Central memory CD8-positive, alpha-beta T cell (primary cell): Measurements from ENCODE around the gene CEP57L1.
"Not testable (repeated sequence)": the region's sequence is repeated elsewhere in the genome, so short reads cannot be mapped to it uniquely, and the experiment has no call there.

ENCODE experiments used
- ATAC-seq: fragments of 150-1000 bp; cut with Tn5 transposase; replicated peaks from 2 replicates; pipeline ENCODE4 v1.10.0; 2022; ENCODE audit warnings: mild to moderate bottlenecking, moderate FRiP score, moderate number of reproducible peaks; ENCODE audit not compliant: poor library complexity, severe bottlenecking; ENCODE audit errors: extremely low read depth
- DNase-seq, 2 donors: peaks; one replicate each; pipeline ENCODE4 v3.0.0; 2021; ENCODE audit warnings: low spot score in 2 of 2
- H3K27ac Mint-ChIP-seq: one replicate; pipeline ENCODE4 v1.8.0; 2022; ENCODE audit warnings: low read depth, mild to moderate bottlenecking, moderate library complexity, mixed read lengths
- H3K27me3 Mint-ChIP-seq: one replicate; pipeline ENCODE4 v1.8.0; 2022; ENCODE audit warnings: mixed read lengths
- H3K36me3 Mint-ChIP-seq: one replicate; pipeline ENCODE4 v1.8.0; 2022; ENCODE audit warnings: mild to moderate bottlenecking, moderate library complexity, mixed read lengths; ENCODE audit not compliant: insufficient read depth
- H3K4me1 Mint-ChIP-seq: one replicate; pipeline ENCODE4 v1.8.0; 2022; ENCODE audit warnings: mixed read lengths
- H3K4me3 Mint-ChIP-seq: one replicate; pipeline ENCODE4 v1.8.0; 2022; ENCODE audit warnings: mild to moderate bottlenecking, moderate library complexity, mixed read lengths
- H3K9me3 Mint-ChIP-seq: one replicate; pipeline ENCODE4 v1.8.0; 2022; ENCODE audit warnings: mixed read lengths

The CEP57L1 gene

DNA sequence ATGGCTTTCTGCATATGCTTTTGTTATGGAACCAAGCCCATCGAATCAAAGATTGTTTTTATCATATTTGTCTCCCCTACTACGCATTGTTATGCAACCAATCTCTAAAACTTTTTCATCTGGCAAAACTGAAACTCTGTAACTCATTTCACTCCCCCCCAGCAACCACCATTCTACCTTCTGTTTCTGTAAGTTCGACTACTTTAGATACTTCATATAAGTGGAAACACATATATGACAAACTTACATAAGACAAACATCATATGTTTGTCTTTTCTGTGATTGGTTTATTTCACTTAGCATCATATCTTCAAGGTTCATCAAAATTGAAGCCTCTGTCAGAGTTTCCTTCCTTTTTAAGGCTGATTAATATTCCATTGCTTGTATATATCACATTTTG lies 34.8 kb downstream of the CEP57L1 start:
- H3K27ac Mint-ChIP-seq: no peak overlapping the region
- no peaks in the 10 kb centered on the region for H3K27me3 Mint-ChIP-seq
- no peak for ATAC-seq
- H3K9me3 Mint-ChIP-seq: no peaks in the 10 kb centered on the region
- no peak for DNase-seq
- no peak overlapping the region for H3K4me3 Mint-ChIP-seq
- H3K4me1 Mint-ChIP-seq: no peaks in the 10 kb centered on the region
- peaks cover 2% of the 10 kb centered on the region for H3K36me3 Mint-ChIP-seq

DNA sequence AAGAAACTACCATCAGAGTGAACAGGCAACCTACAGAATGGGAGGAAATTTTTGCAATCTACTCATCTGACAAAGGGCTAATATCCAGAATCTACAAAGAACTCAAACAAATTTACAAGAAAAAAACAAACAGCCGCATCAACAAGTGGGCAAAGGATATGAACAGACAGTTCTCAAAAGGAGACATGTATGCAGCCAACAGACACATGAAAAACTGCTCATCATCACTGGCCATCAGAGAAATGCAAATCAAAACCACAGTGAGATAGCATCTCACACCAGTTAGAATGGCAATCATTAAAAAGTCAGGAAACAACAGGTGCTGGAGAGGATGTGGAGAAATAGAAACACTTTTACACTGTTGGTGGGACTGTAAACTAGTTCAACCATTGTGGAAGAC lies 40.3 kb downstream of the CEP57L1 start:
- H3K36me3 Mint-ChIP-seq, ATAC-seq, H3K27ac Mint-ChIP-seq, H3K27me3 Mint-ChIP-seq, H3K4me1 Mint-ChIP-seq, H3K4me3 Mint-ChIP-seq, DNase-seq, H3K9me3 Mint-ChIP-seq: not testable (repeated sequence)

DNA sequence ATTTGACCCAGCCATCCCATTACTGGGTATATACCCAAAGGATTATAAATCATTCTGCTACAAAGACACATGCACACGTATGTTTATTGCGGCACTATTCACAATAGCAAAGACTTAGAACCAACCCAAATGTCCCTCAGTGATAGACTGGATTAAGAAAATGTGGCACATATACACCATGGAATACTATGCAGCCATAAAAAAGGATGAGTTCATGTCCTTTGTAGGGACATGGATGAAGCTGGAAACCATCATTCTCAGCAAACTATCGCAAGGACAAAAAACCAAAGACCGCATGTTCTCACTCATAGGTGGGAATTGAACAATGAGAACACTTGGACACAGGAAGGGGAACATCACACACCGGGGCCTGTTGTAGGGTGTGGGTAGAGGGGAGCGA lies 40.7 kb downstream of the CEP57L1 start:
- H3K9me3 Mint-ChIP-seq, ATAC-seq, H3K4me1 Mint-ChIP-seq, H3K27ac Mint-ChIP-seq, H3K27me3 Mint-ChIP-seq, H3K36me3 Mint-ChIP-seq, H3K4me3 Mint-ChIP-seq, DNase-seq: not testable (repeated sequence)

DNA sequence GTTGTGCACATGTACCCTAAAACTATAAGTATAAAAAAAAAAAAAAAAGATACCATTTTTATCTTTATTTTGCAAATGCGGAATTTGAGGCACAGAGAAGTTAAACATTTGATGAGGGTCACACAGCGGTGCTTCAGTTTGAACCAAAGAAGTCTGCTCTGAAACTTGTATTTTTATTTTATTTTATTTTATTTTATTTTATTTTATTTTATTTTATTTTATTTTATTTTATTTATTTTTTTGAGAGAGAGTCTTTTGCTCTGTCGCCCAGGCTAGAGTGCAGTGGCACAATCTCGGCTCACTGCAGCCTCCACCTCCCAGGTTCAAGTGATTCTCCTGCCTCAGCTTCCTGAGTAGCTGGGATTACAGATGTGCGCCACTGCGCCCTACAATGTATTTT lies 41.2 kb downstream of the CEP57L1 start:
- not testable (repeated sequence) for H3K9me3 Mint-ChIP-seq, H3K4me1 Mint-ChIP-seq, DNase-seq, H3K27ac Mint-ChIP-seq, ATAC-seq, H3K4me3 Mint-ChIP-seq, H3K27me3 Mint-ChIP-seq, H3K36me3 Mint-ChIP-seq

DNA sequence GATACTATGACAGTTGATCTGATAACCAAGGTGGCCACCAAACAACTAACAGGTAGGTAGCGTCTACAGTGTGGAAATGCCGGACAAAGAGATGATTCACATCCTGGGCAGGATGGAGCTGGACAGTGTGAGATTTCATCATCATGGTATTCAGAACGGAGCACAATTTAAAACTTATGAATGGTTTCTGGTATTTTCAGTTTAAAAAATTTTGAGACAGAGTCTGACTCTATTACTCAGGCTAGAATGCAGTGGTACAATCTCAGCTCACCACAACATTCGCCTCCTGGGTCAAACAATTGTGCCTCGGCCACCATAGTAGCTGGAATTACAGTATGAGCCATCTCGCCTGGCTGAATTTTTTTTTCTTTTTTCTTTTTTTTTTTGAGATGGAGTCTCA lies 43.8 kb downstream of the CEP57L1 start:
- DNase-seq: no peak
- H3K9me3 Mint-ChIP-seq: no peaks in the 10 kb centered on the region
- peaks cover 1% of the 10 kb centered on the region for H3K36me3 Mint-ChIP-seq
- no peak overlapping the region for H3K27ac Mint-ChIP-seq
- H3K4me3 Mint-ChIP-seq: no peak overlapping the region
- no peaks in the 10 kb centered on the region for H3K27me3 Mint-ChIP-seq
- no peak for ATAC-seq
- no peaks in the 10 kb centered on the region for H3K4me1 Mint-ChIP-seq

DNA sequence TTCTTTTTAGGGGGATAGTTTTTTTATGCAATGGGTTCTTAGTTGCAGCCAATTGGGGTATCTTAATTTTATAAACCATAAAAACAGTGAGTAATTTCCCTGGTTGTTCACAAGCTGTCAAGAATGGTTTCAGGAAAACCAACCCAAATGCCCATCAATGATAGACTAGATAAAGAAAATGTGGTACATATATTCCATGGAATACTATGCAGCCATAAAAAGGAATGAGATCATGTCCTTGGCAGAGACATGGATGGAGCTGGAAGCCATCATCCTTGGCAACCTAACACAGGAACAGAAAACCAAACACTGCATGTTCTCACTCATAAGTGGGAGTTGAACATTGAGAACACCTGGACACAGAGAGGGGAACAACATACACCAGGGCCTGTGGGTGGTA lies 46.8 kb downstream of the CEP57L1 start:
- H3K9me3 Mint-ChIP-seq, ATAC-seq, H3K36me3 Mint-ChIP-seq, DNase-seq, H3K27ac Mint-ChIP-seq, H3K4me3 Mint-ChIP-seq, H3K4me1 Mint-ChIP-seq, H3K27me3 Mint-ChIP-seq: not testable (repeated sequence)

DNA sequence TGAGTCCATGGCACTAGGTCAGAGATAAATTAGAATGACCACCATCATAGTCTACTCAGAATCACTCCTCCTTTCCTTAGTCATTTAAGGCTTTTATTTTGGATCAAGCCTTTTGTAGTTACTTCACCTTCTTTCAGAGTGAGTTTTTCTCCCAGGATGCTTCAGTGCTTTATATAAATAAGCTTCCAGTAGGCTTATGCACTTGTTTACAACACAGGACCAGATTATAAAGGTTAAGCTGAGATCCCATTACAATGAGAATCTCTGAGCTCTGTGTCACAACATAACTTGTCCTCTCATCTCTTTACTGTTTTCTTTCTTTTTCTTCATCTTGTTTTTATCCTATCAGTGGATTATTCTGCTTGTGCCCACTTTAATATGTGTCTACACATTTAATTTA lies 47.9 kb downstream of the CEP57L1 start:
- no peaks in the 10 kb centered on the region for H3K9me3 Mint-ChIP-seq
- no peak overlapping the region for H3K27ac Mint-ChIP-seq
- H3K4me3 Mint-ChIP-seq: no peak overlapping the region
- H3K36me3 Mint-ChIP-seq: peaks cover 1% of the 10 kb centered on the region
- DNase-seq (no peak), ATAC-seq (no peak)
- no peaks in the 10 kb centered on the region for H3K27me3 Mint-ChIP-seq
- H3K4me1 Mint-ChIP-seq: no peaks in the 10 kb centered on the region

DNA sequence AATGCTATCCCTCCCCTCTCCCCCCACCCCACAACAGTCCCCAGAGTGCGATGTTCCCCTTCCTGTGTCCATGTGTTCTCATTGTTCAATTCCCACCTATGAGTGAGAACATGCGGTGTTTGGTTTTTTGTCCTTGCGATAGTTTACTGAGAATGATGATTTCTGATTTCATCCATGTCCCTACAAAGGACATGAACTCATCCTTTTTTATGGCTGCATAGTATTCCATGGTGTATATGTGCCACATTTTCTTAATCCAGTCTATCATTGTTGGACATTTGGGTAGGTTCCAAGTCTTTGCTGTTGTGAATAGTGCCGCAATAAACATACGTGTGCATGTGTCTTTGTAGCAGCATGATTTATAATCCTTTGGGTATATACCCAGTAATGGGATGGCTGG lies 52.9 kb downstream of the CEP57L1 start:
- DNase-seq, H3K36me3 Mint-ChIP-seq, ATAC-seq, H3K4me3 Mint-ChIP-seq, H3K27ac Mint-ChIP-seq, H3K4me1 Mint-ChIP-seq, H3K27me3 Mint-ChIP-seq, H3K9me3 Mint-ChIP-seq: not testable (repeated sequence)

DNA sequence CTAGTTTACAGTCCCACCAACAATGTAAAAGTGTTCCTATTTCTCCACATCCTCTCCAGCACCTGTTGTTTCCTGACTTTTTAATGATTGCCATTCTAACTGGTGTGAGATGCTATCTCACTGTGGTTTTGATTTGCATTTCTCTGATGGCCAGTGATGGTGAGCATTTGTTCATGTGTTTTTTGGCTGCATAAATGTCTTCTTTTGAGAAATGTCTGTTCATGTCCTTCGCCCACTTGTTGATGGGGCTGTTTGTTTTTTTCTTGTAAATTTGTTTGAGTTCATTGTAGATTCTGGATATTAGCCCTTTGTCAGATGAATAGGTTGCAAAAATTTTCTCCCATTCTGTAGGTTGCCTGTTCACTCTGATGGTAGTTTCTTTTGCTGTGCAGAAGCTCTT lies 53.4 kb downstream of the CEP57L1 start:
- not testable (repeated sequence) for H3K27me3 Mint-ChIP-seq, H3K4me1 Mint-ChIP-seq, H3K27ac Mint-ChIP-seq, DNase-seq, ATAC-seq, H3K9me3 Mint-ChIP-seq, H3K4me3 Mint-ChIP-seq, H3K36me3 Mint-ChIP-seq

DNA sequence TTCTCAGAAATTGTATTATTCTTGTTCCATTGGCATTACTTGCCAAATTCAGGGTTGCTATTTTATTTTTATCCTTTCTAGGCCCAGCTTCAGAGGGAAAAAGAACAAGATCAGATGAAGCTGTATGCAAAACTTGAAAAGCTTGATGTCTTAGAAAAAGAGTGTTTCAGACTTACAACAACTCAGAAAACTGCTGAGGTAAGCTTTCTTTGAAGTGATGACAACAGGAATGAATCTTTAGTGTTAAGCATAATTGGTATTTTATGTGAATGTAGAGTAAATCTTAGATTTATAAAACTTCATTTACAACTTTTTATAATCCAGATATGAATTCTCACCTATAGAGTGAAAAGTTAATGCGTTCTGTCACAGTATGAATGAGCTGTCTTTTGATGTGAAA lies 58.4 kb downstream of the CEP57L1 start:
- Mint-ChIP-seq H3K9me3 (no peaks in the 10 kb centered on the region), H3K27me3 (no peaks in the 10 kb centered on the region), H3K27ac (no peak overlapping the region), H3K4me1 (no peaks in the 10 kb centered on the region), H3K36me3 (peaks cover 10% of the 10 kb centered on the region), H3K4me3 (no peak overlapping the region)
- no peak for DNase-seq
- no peak for ATAC-seq

DNA sequence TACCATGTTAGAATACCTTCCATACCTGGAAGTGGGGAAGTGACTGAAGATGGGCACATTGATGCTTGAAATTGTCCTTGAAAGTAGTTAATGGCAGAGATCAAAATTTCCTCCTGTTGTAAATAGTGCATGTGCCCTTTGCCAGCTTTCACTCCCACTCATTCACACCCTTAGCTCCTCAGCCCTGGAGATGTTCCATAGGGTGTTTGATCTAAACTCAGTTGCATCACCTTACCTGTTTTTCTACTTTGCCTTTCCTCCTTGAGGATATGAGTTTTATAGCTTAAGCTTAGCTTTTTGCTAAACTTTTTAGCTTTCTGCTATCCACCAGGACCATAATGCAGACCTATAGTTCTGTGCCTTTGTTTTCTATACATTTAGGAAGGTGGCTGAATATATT lies 69.0 kb downstream of the CEP57L1 start:
- ATAC-seq (no peak), DNase-seq (no peak)
- no peaks in the 10 kb centered on the region for H3K9me3 Mint-ChIP-seq
- no peak overlapping the region for H3K27ac Mint-ChIP-seq
- no peaks in the 10 kb centered on the region for H3K4me1 Mint-ChIP-seq
- peaks cover 5% of the 10 kb centered on the region for H3K36me3 Mint-ChIP-seq
- no peak overlapping the region for H3K4me3 Mint-ChIP-seq
- H3K27me3 Mint-ChIP-seq: no peaks in the 10 kb centered on the region

DNA sequence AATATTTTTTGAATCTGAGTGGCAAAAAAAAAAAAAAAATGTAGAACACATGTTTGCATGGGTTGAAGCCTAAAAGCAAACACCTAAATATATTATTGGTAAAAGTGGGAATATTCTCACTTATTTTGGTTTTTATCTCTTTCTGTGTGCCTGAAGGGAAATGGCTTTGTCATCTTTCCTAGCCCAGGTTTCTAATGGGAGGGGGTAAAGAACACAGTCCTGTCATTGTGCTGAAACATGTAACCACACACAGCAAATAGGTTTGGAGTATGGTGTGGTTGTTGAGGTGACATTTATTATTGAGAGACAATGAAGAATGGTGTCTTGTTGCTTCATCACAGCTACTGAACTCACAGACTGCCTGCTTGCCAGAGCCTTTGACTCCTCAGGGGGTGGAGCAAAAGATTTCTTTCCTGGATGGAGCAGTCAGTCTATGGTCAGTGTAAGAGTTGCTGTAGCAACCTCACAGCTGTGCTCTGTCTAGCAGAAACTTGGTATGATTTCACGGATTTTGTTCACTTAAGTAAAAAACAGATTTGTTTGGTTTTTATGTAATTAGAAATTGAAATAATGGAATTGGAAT lies 70.2 kb downstream of the CEP57L1 start:
- no peak overlapping the region for H3K27ac Mint-ChIP-seq

DNA sequence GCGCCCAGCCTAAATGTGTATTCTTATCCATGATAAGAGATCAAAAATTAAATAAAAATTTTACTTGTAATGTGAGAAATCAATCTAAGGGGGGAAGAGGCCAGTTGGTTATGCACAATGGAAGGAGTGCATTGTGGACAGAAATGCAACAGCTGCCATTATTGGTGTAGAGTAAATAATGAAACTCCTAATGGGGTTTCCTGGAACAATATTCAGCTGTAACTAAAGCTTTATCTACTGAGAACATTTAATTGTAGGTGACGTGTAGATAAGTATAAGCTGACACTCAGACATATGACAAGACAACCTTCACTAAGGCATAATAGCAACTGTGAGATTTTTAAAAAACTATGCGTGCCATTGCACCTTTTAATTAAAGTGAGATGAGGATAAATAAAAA lies 71.4 kb downstream of the CEP57L1 start:
- no peak overlapping the region for H3K27ac Mint-ChIP-seq
- H3K4me3 Mint-ChIP-seq: no peak overlapping the region
- H3K4me1 Mint-ChIP-seq: no peaks in the 10 kb centered on the region
- no peak for ATAC-seq
- DNase-seq: no peak
- H3K27me3 Mint-ChIP-seq: no peaks in the 10 kb centered on the region
- H3K9me3 Mint-ChIP-seq: no peaks in the 10 kb centered on the region
- peaks cover 3% of the 10 kb centered on the region for H3K36me3 Mint-ChIP-seq

More for the DNA sequence above, 70.2 kb downstream of the CEP57L1 start:
- Mint-ChIP-seq H3K4me3 (no peak overlapping the region), H3K36me3 (peaks cover 5% of the 10 kb centered on the region), H3K9me3 (no peaks in the 10 kb centered on the region), H3K4me1 (no peaks in the 10 kb centered on the region), H3K27me3 (no peaks in the 10 kb centered on the region)
- DNase-seq (no peak), ATAC-seq (no peak)

DNA sequence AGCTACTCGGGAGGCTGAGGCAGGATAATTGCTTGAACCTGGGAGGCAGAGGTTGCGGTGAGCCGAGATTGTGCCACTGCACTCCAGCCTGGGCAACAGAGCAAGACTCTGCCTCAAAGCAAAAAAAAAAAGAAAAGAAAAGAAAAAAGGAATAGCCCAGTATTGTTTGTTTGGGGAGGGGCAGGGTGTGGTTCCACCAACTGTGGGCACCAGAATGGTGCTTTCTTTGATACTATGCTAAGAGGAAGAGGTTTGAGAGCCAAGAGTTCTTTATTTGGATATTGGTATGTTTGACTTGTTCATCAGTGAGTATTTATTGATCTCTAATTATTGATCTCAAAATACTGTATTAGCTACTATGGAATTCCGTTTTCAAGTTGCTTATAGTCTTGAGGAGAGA lies 72.3 kb downstream of the CEP57L1 start:
- H3K4me1 Mint-ChIP-seq: no peaks in the 10 kb centered on the region
- H3K36me3 Mint-ChIP-seq: peaks cover 3% of the 10 kb centered on the region
- H3K27ac Mint-ChIP-seq: no peak overlapping the region
- DNase-seq: no peak
- no peaks in the 10 kb centered on the region for H3K9me3 Mint-ChIP-seq
- ATAC-seq: no peak
- H3K4me3 Mint-ChIP-seq: no peak overlapping the region
- H3K27me3 Mint-ChIP-seq: no peaks in the 10 kb centered on the region
